ENCODE results near the gene SLC6A16.

DNA sequence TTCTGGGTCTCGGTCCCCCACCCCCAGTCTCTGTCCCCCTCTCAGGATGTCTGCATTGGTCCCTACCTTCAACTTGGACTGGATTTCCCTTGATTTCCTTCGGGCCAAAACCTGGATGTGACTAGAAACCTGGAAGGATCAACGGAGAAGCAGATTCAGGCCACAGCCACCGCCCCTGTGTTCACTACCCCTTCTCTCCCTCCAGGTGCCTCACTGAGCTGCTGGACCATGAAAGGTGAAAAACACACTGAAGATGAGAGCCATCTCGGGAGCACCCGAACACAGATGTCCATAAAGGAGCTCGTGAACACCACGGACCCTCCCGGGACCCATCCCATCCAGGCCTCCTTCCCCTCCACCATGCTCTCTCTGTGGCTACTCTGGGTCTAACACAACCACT lies 32.2 kb upstream of the SLC6A16 start:
- TF ChIP-seq CTCF (conservative IDR thresholded peaks at IDR 0.05) (no peak), EZH2 (IDR thresholded peaks at IDR 0.05; ENCODE audit: low read depth) (no peak)

All from PC-9 (cell line).